K562 (cell line): ENCODE results near the gene GTPBP2. TPM values are rescaled to one million over a fixed set of nuclear protein-coding genes. Genes with fewer than 3 reads are reported as not detected.

Experiments
- ASH1L ChIP-seq: fragments of 450-650 bp; IDR thresholded peaks from 2 replicates; pipeline ENCODE4 v1.6.1; 2018; ENCODE audit warnings: borderline replicate concordance, mild to moderate bottlenecking, low read depth; ENCODE audit not compliant: partially characterized antibody
- C11orf30 ChIP-seq: fragments of 450-650 bp; IDR thresholded peaks from 2 replicates; pipeline ENCODE4 v1.6.1; 2016; ENCODE audit warnings: low read depth, mild to moderate bottlenecking
- CREB5 ChIP-seq: fragments of 250-450 bp; sonication (Bioruptor Pico); IDR thresholded peaks from 2 replicates; pipeline ENCODE4 v1.5.0; 2020; ENCODE audit warnings: mild to moderate bottlenecking
- CSDE1 ChIP-seq, 2 experiments: fragments of 450-650 bp; IDR thresholded peaks; 2 replicates each; pipeline ENCODE4 v1.6.1; 2016; ENCODE audit warnings: mild to moderate bottlenecking in 1 of 2
- DACH1 ChIP-seq: fragments of 450-650 bp; IDR thresholded peaks from 2 replicates; pipeline ENCODE4 v1.6.1; 2018; ENCODE audit not compliant: partially characterized antibody
- E2F1 ChIP-seq: sonication (generic); formaldehyde crosslinking; IDR thresholded peaks from 2 replicates; pipeline ENCODE4 v1.8.1; 2023; ENCODE audit warnings: mild to moderate bottlenecking, missing genetic modification reagents, moderate library complexity
- EGR1 ChIP-seq: fragments of 450-650 bp; conservative IDR thresholded peaks from 2 replicates; pipeline ENCODE4 v1.6.1; 2017; ENCODE audit warnings: mild to moderate bottlenecking
- ELK3 ChIP-seq: fragments of 450-650 bp; formaldehyde crosslinking; IDR thresholded peaks from 2 replicates; pipeline ENCODE4 v1.4.0; 2020; ENCODE audit warnings: mild to moderate bottlenecking
- EP300 ChIP-seq: IDR thresholded peaks from 2 replicates; pipeline ENCODE4 v1.6.1; 2012; ENCODE audit warnings: low read length, improper control_type of control experiment
- ESRRB ChIP-seq: fragments of 250-450 bp; sonication (Bioruptor Pico); IDR thresholded peaks from 2 replicates; pipeline ENCODE4 v1.5.0; 2020; ENCODE audit warnings: mild to moderate bottlenecking, moderate library complexity, borderline replicate concordance
- MED1 ChIP-seq: sonication (generic); formaldehyde crosslinking; IDR thresholded peaks from 2 replicates; pipeline ENCODE4 v1.8.1; 2023; ENCODE audit warnings: missing genetic modification reagents, borderline replicate concordance
- NCOA1 ChIP-seq: fragments of 450-650 bp; IDR thresholded peaks from 2 replicates; pipeline ENCODE4 v1.6.1; 2016; ENCODE audit warnings: low read depth
- NR2C2 ChIP-seq, 2 experiments: fragments of 200-800 bp in 1 of 2; sonication (Bioruptor generic) in 1 of 2; sonication (generic) in 1 of 2; formaldehyde crosslinking in 1 of 2; IDR thresholded peaks; 2 replicates each; pipeline versions ENCODE4 v1.6.1 to v1.8.0; 2016 to 2022; ENCODE audit warnings: mild to moderate bottlenecking in 1 of 2, missing compliant biosample characterization in 1 of 2, missing genetic modification characterization in 1 of 2, missing genetic modification reagents in 1 of 2
- SIN3A ChIP-seq, 2 experiments: fragments of 150-350 bp in 1 of 2; IDR thresholded peaks; 2 replicates each; pipeline ENCODE4 v1.6.1; 2011 to 2016; ENCODE audit warnings: borderline replicate concordance in 2 of 2, low read depth in 2 of 2, low read length in 2 of 2, mild to moderate bottlenecking in 2 of 2, moderate library complexity in 2 of 2; ENCODE audit not compliant: control insufficient read depth in 1 of 2
- THRB ChIP-seq: fragments of 450-650 bp; formaldehyde crosslinking; conservative IDR thresholded peaks from 2 replicates; pipeline ENCODE4 v1.4.0; 2022; ENCODE audit warnings: mild to moderate bottlenecking, missing genetic modification characterization
- YBX1 ChIP-seq: fragments of 450-650 bp; IDR thresholded peaks from 2 replicates; pipeline ENCODE4 v1.7.1; 2016; ENCODE audit warnings: mild to moderate bottlenecking
- ZBED1 ChIP-seq: IDR thresholded peaks from 2 replicates; pipeline ENCODE4 v1.6.1; 2014
- ZNF140 ChIP-seq: fragments of 250-450 bp; sonication (Bioruptor Pico); IDR thresholded peaks from 2 replicates; pipeline ENCODE4 v1.8.0; 2021; ENCODE audit warnings: moderate library complexity, mild to moderate bottlenecking, inconsistent platforms
- ZNF518B ChIP-seq: fragments of 250-450 bp; sonication (Bioruptor Pico); IDR thresholded peaks from 2 replicates; pipeline ENCODE4 v1.5.0; 2021; ENCODE audit warnings: mild to moderate bottlenecking, moderate library complexity
- ZSCAN29 ChIP-seq: fragments of 450-650 bp; IDR thresholded peaks from 2 replicates; pipeline ENCODE4 v1.6.1; 2017
- polyA plus RNA-seq, 8 experiments: library from polyadenylated mRNA; depleted of rRNA in 4 of 8; stranded (reverse) in 5 of 8; unstranded in 3 of 8; fragments of >200 nt; fragmentation: Nextera tagmentation in 2 of 8; fragmentation: Illumina TruSeq in 1 of 8; extraction: Ambion mirVana in 2 of 8; extraction: Trizol in 1 of 8; gene quantifications; 2 replicates each; pipeline versions ENCODE4 v1.2.1 to v1.2.3, GENCODE V29; 2011 to 2014; ENCODE audit warnings: inconsistent platforms in 1 of 8, missing spikeins in 1 of 8
- total RNA-seq, 7 experiments: library from RNA; depleted of rRNA in 6 of 7; stranded (reverse); fragments of >200 nt in 6 of 7; fragmentation: Illumina TruSeq in 2 of 7; extraction: Trizol in 2 of 7; gene quantifications; 2 replicates each; pipeline versions ENCODE4 v1.2.1 to v1.2.3, GENCODE V29; 2011 to 2021; ENCODE audit warnings: low replicate concordance in 1 of 7

GTPBP2 gene
- total and polyA plus RNA-seq, 9 of the 15 experiments (the other 6 are each of a cell fraction or from before 2014, with no cell fraction given), result 48.4 to 196 (median 111) TPM

- peak; percentile 55; the same call in 1 of the 2 replicates for TF ChIP-seq NR2C2 (CRISPR knock-in tag; IDR thresholded peaks at IDR 0.05)
- TF ChIP-seq NR2C2 (tag; IDR thresholded peaks at IDR 0.05), result no peak
- no peak for TF ChIP-seq ZNF518B (CRISPR knock-in tag)
- TF ChIP-seq ZSCAN29, result 0 out of 2 replicates have a peak, but pooled peaks have one; percentile 23
- no peak for TF ChIP-seq YBX1
- TF ChIP-seq ZNF140, result no peak
- TF ChIP-seq EGR1, result no peak
- peak; percentile 91; the same call in 1 of the 2 replicates for TF ChIP-seq THRB (CRISPR knock-in tag)
- no peak for TF ChIP-seq CREB5 (CRISPR knock-in tag)
- TF ChIP-seq ESRRB (CRISPR knock-in tag), result no peak
- peak; percentile 98 for TF ChIP-seq EP300
- TF ChIP-seq NCOA1, result peak; percentile 87
- peak; percentile 96 for TF ChIP-seq ZBED1
- TF ChIP-seq ELK3 (CRISPR knock-in tag), result no peak
- TF ChIP-seq ASH1L, result peak; percentile 48
- TF ChIP-seq SIN3A (IDR thresholded peaks at IDR 0.05; ENCODE audit: borderline replicate concordance in 2 of 2, control insufficient read depth in 1 of 2, low read depth in 2 of 2, low read length in 2 of 2), result 0 out of 4 replicates have a peak, but pooled peaks of 1 of the 2 experiments have one; percentile 26
- no peak for TF ChIP-seq MED1 (CRISPR knock-in tag)
- TF ChIP-seq DACH1, result peak; percentile 38
- no peak for TF ChIP-seq CSDE1 (IDR thresholded peaks at IDR 0.05)
- TF ChIP-seq E2F1 (CRISPR knock-in tag), result no peak
- no peak for TF ChIP-seq C11orf30
Measured at GRCh38 chr6:43630980-43631619, 2.0 kb upstream of the GTPBP2 start (continued).
